Measurements from ENCODE around the gene DAND5. TPM values are rescaled to one million over a fixed set of nuclear protein-coding genes. Genes with fewer than 3 reads are reported as not detected.
A peak's percentile ranks its signal among the peaks of the same experiment; 100 is the strongest.

The DAND5 gene
- total and polyA plus RNA-seq, 10 donors: not detected

DNA sequence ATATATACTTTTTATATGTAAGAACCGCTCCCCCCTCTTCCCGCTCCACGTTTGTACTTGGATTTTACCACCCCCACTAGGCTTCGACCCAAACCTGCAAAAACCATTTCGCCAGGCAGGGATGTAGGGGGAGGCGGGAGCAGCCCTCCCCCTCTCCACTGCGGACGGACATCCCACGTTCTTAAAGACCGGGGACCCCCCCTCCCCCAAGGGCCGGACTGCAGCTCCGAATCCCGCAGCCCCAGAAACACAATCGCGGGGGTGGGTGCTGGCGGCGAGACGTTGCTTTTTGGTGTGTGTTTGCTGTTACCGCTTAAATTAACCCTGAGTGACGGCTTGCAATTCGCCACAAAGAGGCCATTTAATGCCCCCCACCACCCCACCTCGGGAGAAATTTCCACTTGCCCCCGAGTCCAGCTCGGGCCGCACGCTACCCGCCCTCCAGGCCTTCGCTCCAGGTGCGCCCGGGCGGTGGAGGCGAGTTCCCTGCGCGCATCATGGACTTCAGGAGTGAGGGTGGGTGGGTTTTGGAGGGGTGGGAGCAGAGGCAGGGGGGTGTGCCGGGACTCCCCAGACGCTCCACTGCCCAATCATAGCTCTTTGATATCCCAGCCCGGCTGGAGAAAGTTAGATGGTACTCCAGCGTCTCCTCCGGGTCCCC, 41.7 kb downstream of the DAND5 start:
- H3K36me3 ChIP-seq: no peaks in the 10 kb centered on the region
- no peak overlapping the region for H3K4me3 ChIP-seq
- TF ChIP-seq POLR2AphosphoS5 (IDR thresholded peaks at IDR 0.05): no peak
- no peak for TF ChIP-seq POLR2A (IDR thresholded peaks at IDR 0.05)
- TF ChIP-seq CTCF (IDR thresholded peaks at IDR 0.05 in 8 of 11, conservative IDR thresholded peaks at IDR 0.05 in 3 of 11): no peak
- H3K9me3 ChIP-seq: no peaks in the 10 kb centered on the region
- peaks cover 0 to 77% (median 50%) of the 10 kb centered on the region in 7 donors for H3K27me3 ChIP-seq (replicated peaks in 1 of 7)
- H3K27ac ChIP-seq: no peak overlapping the region
- no peak for DNase-seq
- intact Hi-C loops (cut with DNase I; ENCODE audit: low total_unique reads): no loop called here
- H3K4me1 ChIP-seq: peaks cover 13 to 66% (median 44%) of the 10 kb centered on the region in 6 donors
- WGBS, 5 donors: 26 to 45% (median 33%) methylated on average over 20 to 39 of the region's 39 CpGs

- intact Hi-C loops (cut with DNase I; ENCODE audit: low total_unique reads): no loop called here
- H3K9me3 ChIP-seq: no peaks in the 10 kb centered on the region
- TF ChIP-seq POLR2AphosphoS5 (IDR thresholded peaks at IDR 0.05) (peak in 1 of 3 donors; percentile 47), CTCF (IDR thresholded peaks at IDR 0.05 in 8 of 11, conservative IDR thresholded peaks at IDR 0.05 in 3 of 11) (no peak)
- H3K4me1 ChIP-seq: peaks cover 13 to 71% (median 47%) of the 10 kb centered on the region in 6 donors
- H3K27me3 ChIP-seq (replicated peaks in 1 of 7): peaks cover 0 to 81% (median 50%) of the 10 kb centered on the region in 7 donors
- H3K4me3 ChIP-seq: peak overlapping the region in 7 of 8 donors; percentile 6 to 64 (median 38)
- 16 to 56% (median 28%) methylated on average over 27 to 54 of the region's 54 CpGs for WGBS, 5 donors
- peak overlapping the region in 2 of 8 donors; percentile 40 to 52 for H3K27ac ChIP-seq
- no peaks in the 10 kb centered on the region for H3K36me3 ChIP-seq
- no peak for DNase-seq
These were observed 42.4 kb downstream of the DAND5 start for GRCh38 chr19:13011653-13012389.

DNA sequence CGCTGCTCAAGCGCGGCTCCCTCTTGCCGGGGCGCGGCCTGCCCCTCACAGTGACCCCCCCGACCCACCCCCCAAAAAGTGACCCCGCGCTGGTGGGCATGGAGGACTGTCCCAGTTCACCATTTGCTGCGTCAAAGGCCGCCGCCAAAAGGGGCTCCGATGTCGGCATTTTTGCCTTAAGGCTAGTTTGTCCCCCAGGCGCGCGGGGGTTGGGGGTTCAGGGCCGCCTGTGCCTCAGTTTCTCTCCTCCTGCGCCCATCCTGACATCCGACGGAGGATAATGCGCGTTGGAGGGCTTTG, 43.0 kb downstream of the DAND5 start:
- Histone ChIP-seq H3K4me3 (peak overlapping the region in 7 of 8 donors; percentile 6 to 64 (median 38)), H3K4me1 (peaks cover 13 to 76% (median 49%) of the 10 kb centered on the region in 6 donors), H3K36me3 (no peaks in the 10 kb centered on the region), H3K27me3 (replicated peaks in 1 of 7) (peaks cover 0 to 87% (median 50%) of the 10 kb centered on the region in 7 donors), H3K9me3 (no peaks in the 10 kb centered on the region), H3K27ac (peak overlapping the region in 3 of 8 donors; percentile 40 to 52 (median 41))
- intact Hi-C loops (cut with DNase I; ENCODE audit: low total_unique reads): no loop called here
- WGBS, 5 donors: 13 to 18% (median 15%) methylated on average over 12 to 23 of the region's 23 CpGs
- DNase-seq: no peak
- TF ChIP-seq CTCF (IDR thresholded peaks at IDR 0.05 in 8 of 11, conservative IDR thresholded peaks at IDR 0.05 in 3 of 11): no peak
- no peak for TF ChIP-seq POLR2A (IDR thresholded peaks at IDR 0.05)
- no peak for TF ChIP-seq POLR2AphosphoS5 (IDR thresholded peaks at IDR 0.05)

Measured in spleen (tissue), 11 donors.